ENCODE results near the gene ITGA11. TPM values are rescaled to one million over a fixed set of nuclear protein-coding genes. Genes with fewer than 3 reads are reported as not detected.

ITGA11 gene
- total and polyA plus RNA-seq, 2 experiments from 2014 or later = 0.03 to 0.40 TPM

DNA sequence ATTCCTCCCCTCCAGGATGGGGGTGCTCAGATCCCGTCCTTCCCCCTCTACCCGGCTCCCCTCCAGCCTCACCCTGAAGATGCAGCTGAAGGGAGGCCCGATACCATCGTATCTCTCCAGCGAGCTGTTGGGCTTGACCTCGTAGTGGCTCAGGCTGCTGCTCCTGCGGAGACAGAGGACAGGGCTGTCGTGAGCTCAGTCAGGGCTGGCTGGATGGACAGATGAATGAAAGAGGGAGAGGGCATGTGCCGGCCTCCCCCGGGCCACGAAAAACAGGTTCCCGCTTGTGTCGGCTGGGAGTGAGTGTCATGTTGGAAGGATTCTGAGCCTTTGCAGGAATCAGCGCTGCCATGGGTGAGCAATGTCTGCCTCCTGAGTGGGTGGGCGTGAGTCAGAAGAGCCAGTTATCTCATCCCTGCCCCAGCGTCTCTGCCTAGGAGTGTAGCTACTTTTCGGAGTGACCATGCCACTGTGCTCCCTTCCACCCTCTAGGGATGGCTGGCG lies 119.2 kb downstream of the ITGA11 start (continued):
- TF ChIP-seq, protein P1, sequence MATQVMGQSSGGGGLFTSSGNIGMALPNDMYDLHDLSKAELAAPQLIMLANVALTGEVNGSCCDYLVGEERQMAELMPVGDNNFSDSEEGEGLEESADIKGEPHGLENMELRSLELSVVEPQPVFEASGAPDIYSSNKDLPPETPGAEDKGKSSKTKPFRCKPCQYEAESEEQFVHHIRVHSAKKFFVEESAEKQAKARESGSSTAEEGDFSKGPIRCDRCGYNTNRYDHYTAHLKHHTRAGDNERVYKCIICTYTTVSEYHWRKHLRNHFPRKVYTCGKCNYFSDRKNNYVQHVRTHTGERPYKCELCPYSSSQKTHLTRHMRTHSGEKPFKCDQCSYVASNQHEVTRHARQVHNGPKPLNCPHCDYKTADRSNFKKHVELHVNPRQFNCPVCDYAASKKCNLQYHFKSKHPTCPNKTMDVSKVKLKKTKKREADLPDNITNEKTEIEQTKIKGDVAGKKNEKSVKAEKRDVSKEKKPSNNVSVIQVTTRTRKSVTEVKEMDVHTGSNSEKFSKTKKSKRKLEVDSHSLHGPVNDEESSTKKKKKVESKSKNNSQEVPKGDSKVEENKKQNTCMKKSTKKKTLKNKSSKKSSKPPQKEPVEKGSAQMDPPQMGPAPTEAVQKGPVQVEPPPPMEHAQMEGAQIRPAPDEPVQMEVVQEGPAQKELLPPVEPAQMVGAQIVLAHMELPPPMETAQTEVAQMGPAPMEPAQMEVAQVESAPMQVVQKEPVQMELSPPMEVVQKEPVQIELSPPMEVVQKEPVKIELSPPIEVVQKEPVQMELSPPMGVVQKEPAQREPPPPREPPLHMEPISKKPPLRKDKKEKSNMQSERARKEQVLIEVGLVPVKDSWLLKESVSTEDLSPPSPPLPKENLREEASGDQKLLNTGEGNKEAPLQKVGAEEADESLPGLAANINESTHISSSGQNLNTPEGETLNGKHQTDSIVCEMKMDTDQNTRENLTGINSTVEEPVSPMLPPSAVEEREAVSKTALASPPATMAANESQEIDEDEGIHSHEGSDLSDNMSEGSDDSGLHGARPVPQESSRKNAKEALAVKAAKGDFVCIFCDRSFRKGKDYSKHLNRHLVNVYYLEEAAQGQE (IDR thresholded peaks at IDR 0.05; ENCODE audit: unreplicated experiment) = no peak

DNA sequence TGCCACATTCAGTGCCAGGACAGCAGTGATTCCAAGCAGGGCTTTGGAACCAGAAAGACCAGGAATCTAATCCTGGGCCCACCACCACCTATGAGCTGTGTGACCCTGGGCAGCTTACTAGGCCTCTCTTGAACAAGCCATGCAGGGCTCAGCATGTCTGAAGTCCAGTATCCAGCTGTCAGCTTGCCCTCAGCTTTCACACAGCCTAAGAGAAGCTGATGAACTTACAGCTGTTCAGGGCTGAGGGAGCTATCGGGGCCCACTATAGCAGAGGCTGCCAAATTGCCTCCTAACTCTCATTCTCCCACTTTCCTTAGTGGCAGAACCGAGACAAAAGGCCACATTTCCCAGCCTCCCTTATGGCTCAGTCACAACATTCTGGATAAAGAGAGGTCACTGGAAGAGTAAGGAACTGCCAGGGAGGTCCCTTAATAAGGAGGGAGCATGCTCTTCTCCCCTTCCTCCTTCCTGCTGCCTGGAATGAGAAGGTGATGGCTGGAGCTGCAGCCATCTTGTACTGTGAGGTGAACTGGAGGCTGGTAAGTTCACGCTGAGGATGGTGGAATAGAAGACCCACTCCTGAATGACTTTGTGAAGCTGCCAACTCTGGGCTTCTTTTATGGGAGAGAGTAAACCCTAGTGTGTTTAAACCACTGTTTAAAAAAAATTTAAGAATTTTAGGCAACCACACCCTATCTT lies 120.0 kb downstream of the ITGA11 start:
- Histone ChIP-seq H3K79me2 (replicated peaks; ENCODE audit: insufficient read depth) (no peaks in the 10 kb centered on the region), H2AFZ (no peak overlapping the region), H3K4me1 (ENCODE audit: insufficient read depth) (peaks cover 24% of the 10 kb centered on the region), H4K20me1 (replicated peaks; ENCODE audit: insufficient read depth) (no peaks in the 10 kb centered on the region), H3K9me2 (ENCODE audit: insufficient read depth) (no peaks in the 10 kb centered on the region), H3K27me3 (ENCODE audit: insufficient read depth) (no peaks in the 10 kb centered on the region), H3F3A (replicated peaks; ENCODE audit: low read depth) (peaks cover 10% of the 10 kb centered on the region; the same call in 1 of the 2 replicates), H3K4me3 (no peak overlapping the region), H3K27ac (ENCODE audit: low read depth) (no peak overlapping the region), H3K36me3 (ENCODE audit: insufficient read depth) (no peaks in the 10 kb centered on the region), H3K4me2 (no peak overlapping the region)
- no peak overlapping the region for H3K4me3 Mint-ChIP-seq
- H3K36me3 Mint-ChIP-seq (ENCODE audit: low read depth) = no peaks in the 10 kb centered on the region
- no peak overlapping the region for H3K27ac Mint-ChIP-seq
- ATAC-seq (no peak), DNase-seq (ENCODE audit: low spot score) (no peak)
- no peaks in the 10 kb centered on the region for H3K9me3 Mint-ChIP-seq
- peaks cover 13% of the 10 kb centered on the region for H3K27me3 Mint-ChIP-seq (ENCODE audit: insufficient read depth, low read depth, poor library complexity)
- H3K4me1 Mint-ChIP-seq = peaks cover 44% of the 10 kb centered on the region
- TF ChIP-seq, protein P2, sequence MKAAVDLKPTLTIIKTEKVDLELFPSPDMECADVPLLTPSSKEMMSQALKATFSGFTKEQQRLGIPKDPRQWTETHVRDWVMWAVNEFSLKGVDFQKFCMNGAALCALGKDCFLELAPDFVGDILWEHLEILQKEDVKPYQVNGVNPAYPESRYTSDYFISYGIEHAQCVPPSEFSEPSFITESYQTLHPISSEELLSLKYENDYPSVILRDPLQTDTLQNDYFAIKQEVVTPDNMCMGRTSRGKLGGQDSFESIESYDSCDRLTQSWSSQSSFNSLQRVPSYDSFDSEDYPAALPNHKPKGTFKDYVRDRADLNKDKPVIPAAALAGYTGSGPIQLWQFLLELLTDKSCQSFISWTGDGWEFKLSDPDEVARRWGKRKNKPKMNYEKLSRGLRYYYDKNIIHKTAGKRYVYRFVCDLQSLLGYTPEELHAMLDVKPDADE (IDR thresholded peaks at IDR 0.05) = no peak
- TF ChIP-seq CREB1 (CRISPR knock-in tag; IDR thresholded peaks at IDR 0.05; ENCODE audit: low read depth) (no peak), ZNF331 (CRISPR knock-in tag; IDR thresholded peaks at IDR 0.05; ENCODE audit: low read depth) (no peak), STAT1 (IDR thresholded peaks at IDR 0.05; ENCODE audit: unreplicated experiment) (no peak), EZH2phosphoT487 (IDR thresholded peaks at IDR 0.05; ENCODE audit: unreplicated experiment) (no peak), NANOG (IDR thresholded peaks at IDR 0.05; ENCODE audit: borderline replicate concordance) (no peak), POLR2AphosphoS5 (IDR thresholded peaks at IDR 0.05; ENCODE audit: low read depth) (no peak)
- TF ChIP-seq, protein P1 (IDR thresholded peaks at IDR 0.05; ENCODE audit: unreplicated experiment) = no peak
- TF ChIP-seq, protein P3, sequence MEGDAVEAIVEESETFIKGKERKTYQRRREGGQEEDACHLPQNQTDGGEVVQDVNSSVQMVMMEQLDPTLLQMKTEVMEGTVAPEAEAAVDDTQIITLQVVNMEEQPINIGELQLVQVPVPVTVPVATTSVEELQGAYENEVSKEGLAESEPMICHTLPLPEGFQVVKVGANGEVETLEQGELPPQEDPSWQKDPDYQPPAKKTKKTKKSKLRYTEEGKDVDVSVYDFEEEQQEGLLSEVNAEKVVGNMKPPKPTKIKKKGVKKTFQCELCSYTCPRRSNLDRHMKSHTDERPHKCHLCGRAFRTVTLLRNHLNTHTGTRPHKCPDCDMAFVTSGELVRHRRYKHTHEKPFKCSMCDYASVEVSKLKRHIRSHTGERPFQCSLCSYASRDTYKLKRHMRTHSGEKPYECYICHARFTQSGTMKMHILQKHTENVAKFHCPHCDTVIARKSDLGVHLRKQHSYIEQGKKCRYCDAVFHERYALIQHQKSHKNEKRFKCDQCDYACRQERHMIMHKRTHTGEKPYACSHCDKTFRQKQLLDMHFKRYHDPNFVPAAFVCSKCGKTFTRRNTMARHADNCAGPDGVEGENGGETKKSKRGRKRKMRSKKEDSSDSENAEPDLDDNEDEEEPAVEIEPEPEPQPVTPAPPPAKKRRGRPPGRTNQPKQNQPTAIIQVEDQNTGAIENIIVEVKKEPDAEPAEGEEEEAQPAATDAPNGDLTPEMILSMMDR (conservative IDR thresholded peaks at IDR 0.05; ENCODE audit: low read depth in 2 of 2) = no peak

All from GM23338 (cell line).